ENCODE data around the gene PIK3R2. TPM values are rescaled to one million over a fixed set of nuclear protein-coding genes. Genes with fewer than 3 reads are reported as not detected.

PIK3R2 gene
- total RNA-seq, 1 donor from 2014 or later, result 28.3 TPM

GRCh38 chr19:18216789-18217188 is 63.8 kb downstream of the PIK3R2 start:
- intact Hi-C loops (cut with DNase I), result no loop called here
- no peak for DNase-seq (ENCODE audit: low spot score)

GRCh38 chr19:18218159-18218558 is 65.2 kb downstream of the PIK3R2 start:
- no peak for DNase-seq (ENCODE audit: low spot score)
- intact Hi-C loops (cut with DNase I), result no loop called here

GRCh38 chr19:18218600-18218999 is 65.6 kb downstream of the PIK3R2 start:
- intact Hi-C loops (cut with DNase I), result no loop called here
- DNase-seq (ENCODE audit: low spot score), result no peak

Other genes with a start within 250 kb of the PIK3R2 start
- gene CCDC124, start 220.1 kb upstream of the PIK3R2 start, total RNA-seq, result 71.3 TPM
- 0.19 TPM for gene KCNN1, start 186.1 kb upstream of the PIK3R2 start, total RNA-seq
- gene ARRDC2, start 145.0 kb upstream of the PIK3R2 start, total RNA-seq, result 9.2 TPM
- gene IL12RB1, start 66.2 kb upstream of the PIK3R2 start, total RNA-seq, result 0.35 TPM
- 5.2 TPM for gene MAST3, start 55.4 kb upstream of the PIK3R2 start, total RNA-seq
- gene IFI30, start 20.6 kb downstream of the PIK3R2 start, total RNA-seq, result 14.6 TPM
- 14.6 TPM for gene MPV17L2, start 40.1 kb downstream of the PIK3R2 start, total RNA-seq
- gene RAB3A, start 50.9 kb downstream of the PIK3R2 start, total RNA-seq, result 21.7 TPM
- 1.3 TPM for gene PDE4C, start 73.3 kb downstream of the PIK3R2 start, total RNA-seq
- gene IQCN, start 121.3 kb downstream of the PIK3R2 start, total RNA-seq, result 1.1 TPM
- gene JUND, start 128.5 kb downstream of the PIK3R2 start, total RNA-seq, result 140 TPM
- gene LSM4, start 169.9 kb downstream of the PIK3R2 start, total RNA-seq, result 83.8 TPM
- gene PGPEP1, start 187.4 kb downstream of the PIK3R2 start, total RNA-seq, result 45.5 TPM
- 4.3 TPM for gene GDF15, start 233.0 kb downstream of the PIK3R2 start, total RNA-seq
- gene LRRC25, start 244.5 kb downstream of the PIK3R2 start, total RNA-seq, result 2.5 TPM